ENCODE measurements around the gene GAPVD1.

GAPVD1 gene

DNA sequence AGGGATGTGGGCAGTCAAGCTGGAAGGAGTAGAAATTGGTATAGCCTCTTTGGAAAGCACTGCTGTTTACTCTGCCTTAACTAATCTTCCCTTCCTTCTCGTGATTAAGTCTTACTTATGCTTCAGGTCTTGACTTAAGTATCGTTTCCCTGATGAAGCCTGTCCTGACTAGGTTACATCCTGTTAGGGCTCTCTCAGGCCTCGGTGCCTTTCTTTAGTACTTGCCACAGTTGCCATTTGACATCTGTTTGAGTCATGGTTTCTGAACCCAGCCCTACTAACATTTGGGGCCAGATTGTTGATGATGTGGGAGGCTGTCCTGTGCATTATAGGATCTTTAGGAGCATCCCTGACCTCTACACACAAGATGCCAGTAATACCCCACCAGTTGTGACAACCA lies 94.4 kb downstream of the GAPVD1 start:
- H3K4me3 ChIP-seq (ENCODE audit: low read depth, low read length): no peak overlapping the region
- DNase-seq (ENCODE audit: low read depth): no peak

DNA sequence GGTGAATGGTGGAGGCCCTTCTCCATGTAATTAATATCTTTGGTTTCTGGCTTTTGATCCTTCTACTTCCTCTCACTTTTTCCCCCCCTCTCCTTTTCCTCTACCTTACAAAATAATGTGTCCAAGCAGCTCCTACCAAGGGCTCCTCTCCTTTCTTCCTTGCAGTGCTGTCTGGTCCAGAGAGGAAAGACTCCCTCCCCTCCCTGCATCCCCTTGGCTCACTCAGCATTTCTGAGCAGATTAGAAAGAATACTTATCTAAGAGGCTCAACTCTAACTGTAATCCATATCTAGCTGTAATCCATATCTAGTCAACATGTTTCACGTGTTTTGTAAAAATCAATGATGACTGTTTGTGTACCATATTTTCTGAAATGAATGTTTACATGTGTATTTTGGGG lies 97.4 kb downstream of the GAPVD1 start:
- DNase-seq (ENCODE audit: low read depth): no peak

DNA sequence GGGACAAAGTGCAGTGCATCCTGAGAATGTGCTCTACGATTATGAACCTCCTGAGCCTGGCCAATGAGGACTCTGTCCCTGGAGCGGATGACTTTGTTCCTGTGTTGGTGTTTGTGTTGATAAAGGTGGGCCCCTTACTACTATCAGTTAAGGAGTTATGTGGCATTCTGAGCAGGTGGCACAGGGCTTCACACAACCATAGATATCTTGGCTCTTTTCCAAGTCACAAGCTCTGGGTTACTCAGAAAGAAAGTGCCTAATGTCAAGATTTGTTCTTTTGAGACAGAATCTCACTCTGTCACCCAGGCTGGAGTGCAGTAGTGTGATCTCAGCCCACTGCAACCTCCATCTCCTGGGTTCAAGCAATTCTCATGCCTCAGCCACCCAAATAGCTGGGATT lies 99.0 kb downstream of the GAPVD1 start:
- H3K4me3 ChIP-seq (ENCODE audit: low read depth, low read length): no peak overlapping the region
- DNase-seq (ENCODE audit: low read depth): no peak

More for the DNA sequence above, 97.4 kb downstream of the GAPVD1 start:
- no peak overlapping the region for H3K4me3 ChIP-seq (ENCODE audit: low read depth, low read length)

DNA sequence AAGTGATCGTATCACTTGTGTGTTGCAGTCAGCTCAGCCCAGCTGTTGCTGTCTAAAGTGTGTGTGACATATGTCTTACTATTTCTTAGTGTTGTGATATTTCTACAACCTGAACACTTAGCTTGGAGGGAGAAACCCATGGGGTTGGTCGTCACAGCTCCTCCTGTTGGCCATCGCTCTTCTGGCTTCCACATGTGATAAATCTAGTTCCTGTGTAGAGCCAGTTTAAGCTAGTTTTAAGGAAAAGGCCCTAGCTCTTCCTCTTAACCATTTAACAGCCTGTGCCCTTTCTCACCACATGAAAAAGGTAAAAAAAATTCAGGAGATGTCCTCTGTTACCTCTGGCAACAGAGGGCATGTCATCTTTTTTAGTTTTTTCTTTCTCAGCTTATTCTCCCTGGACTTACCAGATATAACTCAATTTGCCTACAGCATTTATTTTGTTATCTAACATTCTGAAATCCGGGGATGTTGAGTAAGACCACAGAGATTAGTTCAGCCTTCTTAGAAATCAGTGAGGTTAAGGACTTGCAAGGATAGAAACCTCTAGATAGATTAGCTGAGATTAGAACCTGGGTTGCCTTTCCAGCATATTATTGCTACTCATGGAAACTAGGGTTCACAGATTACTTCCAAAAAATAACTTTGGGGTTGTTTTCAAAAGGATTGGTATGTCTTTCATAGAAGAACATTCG lies 100.4 kb downstream of the GAPVD1 start:
- no peak overlapping the region for H3K4me3 ChIP-seq (ENCODE audit: low read depth, low read length)
- DNase-seq (ENCODE audit: low read depth): no peak

DNA sequence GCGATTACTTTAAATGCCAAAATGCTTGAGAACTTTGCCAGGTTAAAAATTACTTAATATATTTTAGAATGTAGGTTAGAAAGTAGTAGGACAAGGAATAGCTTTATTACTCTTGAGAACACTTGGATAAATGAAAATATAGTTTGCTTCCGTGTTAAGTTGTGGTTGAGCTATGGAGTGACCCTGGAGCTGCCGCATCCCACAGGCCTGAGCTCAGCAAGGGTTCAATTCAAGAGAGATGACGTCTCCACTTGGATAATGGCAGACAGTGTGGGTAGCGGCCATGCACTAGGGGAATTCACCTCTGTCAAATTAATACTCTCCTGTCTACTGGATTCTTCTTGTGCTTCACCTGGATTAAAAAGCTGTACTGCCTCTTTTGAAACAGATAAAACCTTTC lies 105.0 kb downstream of the GAPVD1 start:
- no peak overlapping the region for H3K4me3 ChIP-seq (ENCODE audit: low read depth, low read length)
- no peak for DNase-seq (ENCODE audit: low read depth)

DNA sequence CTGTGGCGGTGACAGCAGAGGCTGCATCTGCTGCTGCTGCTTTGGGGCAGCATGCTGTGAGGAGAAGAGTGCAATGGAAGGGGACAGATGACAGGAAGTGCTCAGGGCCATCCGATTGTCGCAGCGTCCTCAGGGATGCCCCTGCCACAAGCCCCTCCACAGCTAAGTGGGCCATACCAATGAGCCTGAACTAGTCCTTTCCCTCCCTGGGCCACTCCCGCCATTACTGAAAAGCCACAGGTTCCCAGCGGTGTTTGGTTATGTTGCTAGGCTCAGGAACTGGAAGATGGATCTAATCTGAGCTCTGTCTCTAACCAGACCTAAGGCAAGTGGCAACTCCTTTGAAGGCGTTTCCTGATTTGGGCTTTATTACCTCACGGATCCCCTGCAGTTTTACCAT lies 109.2 kb downstream of the GAPVD1 start:
- DNase-seq (ENCODE audit: low read depth): no peak
- H3K4me3 ChIP-seq (ENCODE audit: low read depth, low read length): no peak overlapping the region

DNA sequence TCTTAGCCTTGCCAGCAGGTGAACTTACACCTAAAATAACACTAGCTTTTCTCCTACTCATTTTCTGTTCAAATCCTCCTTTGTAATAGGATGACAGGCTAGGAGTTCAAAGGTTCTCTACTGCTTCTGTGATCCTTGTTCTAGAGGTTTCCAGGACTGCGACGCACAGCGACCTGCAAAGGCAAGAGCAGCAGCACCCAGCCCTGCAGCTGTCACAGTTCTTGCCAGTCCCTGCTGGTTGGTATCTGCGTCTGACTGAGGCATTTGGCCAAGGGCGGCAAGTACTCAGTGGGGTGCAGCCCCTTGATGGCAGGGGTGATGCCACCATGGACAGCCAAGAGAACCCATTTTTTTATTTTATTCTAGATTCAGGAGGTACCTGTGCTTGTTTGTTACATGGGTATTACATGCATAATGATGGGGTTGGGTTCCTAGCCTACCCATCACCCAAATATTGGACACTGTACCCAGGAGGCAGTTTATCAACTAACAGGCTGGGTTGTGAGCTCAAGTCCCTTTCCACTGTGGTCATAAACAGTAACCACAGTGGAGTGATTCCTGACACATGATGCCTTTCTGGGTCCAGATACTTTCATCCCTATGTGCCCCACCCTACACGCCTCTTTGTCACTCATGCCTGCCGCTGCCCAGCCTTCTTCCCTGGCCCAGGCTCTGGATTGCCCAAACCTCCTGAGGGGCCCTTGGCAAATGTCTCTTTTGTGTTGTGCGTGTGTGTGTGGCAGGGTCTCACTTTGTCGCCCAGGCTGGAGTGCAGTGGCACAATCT lies 111.0 kb downstream of the GAPVD1 start:
- no peak for DNase-seq (ENCODE audit: low read depth)
- H3K4me3 ChIP-seq (ENCODE audit: low read depth, low read length): no peak overlapping the region

DNA sequence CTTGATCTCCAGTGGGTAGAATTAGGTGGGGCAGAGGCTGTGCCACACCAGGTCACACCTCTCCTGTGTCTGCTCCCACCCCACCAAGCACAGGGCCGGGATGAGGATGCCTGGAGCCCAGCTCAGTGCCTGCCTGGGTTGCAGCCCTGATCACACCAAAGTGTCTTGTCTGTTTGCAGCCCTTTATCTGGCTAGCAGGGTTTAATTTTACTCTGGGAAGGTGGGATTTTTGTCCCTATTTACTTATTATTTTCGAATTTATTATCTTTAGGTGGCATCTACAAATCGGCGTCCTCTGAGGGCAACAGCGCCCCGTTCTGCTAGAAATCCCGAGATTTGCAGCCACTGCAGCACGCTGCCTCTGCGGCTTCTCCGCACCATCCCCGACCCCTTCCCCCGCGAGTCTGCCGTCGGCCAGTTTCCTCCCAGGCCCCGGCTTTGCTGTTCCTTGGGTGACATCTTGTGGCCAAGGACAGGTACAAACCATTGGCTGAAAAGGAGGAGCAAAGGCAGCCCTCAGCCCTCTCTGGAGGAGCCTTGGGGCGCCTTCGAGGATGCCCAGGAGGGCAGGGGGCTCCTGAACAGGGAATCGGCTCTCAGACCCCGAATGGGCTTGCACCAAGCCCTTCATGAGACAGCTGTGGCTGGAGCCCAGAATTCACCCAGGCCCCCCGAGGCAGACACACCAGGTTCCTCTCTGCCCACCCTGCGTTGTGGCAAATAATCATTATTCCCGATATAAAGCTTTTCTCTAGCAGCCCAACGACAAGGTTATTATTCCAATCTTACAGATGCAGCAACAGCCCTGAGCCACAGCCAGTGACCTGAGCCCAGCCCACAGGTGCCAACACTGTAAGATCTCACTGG lies 113.0 kb downstream of the GAPVD1 start:
- peak overlapping the region; percentile 39 for H3K4me3 ChIP-seq (ENCODE audit: low read depth, low read length)
- peak; percentile 30 for DNase-seq (ENCODE audit: low read depth)

DNA sequence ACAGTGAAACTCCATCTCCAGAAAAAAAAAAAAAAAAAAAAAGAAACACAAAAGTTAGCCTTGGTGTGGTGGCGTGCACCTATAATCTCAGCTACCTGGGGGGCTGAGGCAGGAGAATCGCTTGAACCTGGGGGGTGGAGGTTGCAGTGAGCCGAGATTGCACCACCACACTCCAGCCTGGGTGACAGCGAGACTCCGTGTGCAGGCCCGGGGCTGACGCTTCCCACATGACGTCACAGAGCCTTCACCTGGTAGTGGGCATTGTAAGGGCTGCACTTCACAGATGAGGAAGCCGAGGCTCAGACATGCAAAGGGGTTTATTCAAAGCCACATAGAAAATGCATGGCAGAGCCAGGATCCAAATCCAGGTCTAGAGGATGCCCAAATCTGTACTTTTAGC lies 114.2 kb downstream of the GAPVD1 start:
- DNase-seq (ENCODE audit: low read depth): no peak
- no peak overlapping the region for H3K4me3 ChIP-seq (ENCODE audit: low read depth, low read length)

DNA sequence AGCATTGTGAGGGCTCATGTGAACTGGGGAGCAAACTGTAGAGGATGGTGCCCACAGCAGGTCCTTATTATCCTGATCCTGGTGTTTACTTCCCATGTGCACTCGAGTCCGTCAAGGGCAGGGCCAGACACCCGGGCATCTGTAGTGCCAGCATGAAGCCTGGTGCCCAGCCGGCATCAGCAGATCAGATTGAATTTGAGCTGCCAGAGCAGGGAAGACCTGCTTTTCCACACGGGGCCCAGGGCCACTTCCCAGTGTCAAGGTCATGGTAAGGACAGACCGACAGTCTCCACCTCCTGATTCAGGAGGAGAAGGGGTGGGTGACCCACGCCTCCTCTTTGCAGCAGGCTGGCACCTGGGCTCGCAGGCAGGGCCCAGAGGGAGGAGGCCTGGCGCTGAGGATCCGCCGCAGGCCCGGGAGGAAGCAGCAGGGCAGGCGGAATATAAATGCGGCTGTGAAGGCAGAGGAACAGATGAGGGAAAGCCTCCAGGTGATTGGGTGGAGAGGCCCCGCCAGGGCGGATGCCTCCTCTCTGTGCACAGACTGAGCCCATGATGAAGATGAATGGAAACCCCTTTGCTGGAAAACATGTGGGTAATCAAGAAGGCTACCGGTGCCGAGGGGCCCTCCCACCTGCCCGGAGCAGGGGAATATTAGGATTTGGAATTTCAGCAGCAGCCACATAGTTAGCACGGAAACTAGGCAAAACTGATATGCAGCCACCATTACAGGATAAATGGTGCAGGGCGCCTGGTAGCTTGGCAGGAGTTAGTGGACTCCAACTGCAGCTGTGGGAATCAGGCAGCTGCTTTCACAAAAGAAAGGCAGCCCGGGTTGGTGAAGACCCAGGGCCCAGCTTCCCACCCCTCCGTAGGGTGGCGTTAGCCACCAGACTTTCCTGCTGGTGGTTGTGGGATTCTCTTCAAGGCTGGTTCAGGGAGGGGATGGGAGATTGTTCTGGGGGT lies 114.9 kb downstream of the GAPVD1 start:
- H3K4me3 ChIP-seq (ENCODE audit: low read depth, low read length): no peak overlapping the region
- DNase-seq (ENCODE audit: low read depth): no peak

DNA sequence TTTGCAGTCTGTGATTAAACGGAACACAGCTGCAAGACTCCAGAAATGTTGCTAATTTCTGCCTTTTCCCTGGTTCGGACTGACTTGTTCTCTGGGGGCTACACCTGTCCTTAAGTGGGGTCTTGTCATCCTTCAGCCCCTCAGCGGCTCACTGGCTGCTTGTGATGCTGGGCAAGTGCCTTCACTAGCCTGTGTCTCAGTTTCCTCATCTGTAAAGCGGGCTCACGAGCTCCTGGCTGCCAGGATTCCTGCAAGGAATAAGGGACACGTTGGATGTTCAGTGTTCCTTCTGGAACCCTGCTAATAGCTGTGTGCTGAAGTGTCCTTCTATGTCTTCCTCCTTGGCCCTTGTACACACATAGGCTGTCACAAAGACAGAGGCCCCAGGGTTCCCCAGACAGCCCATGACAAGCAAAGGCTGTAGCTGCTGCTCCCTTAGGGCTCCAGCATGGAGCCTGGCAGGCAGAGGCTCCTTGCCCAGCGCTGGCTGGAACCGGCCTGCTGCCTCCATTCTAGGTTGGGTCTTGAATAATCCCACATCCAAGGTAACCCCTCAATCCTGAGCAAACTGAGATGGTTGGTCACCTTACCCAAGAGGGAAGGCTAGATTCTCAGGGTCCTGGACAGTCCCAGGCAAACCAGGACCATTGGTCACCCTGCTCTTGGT lies 116.1 kb downstream of the GAPVD1 start:
- DNase-seq (ENCODE audit: low read depth): no peak
- no peak overlapping the region for H3K4me3 ChIP-seq (ENCODE audit: low read depth, low read length)

DNA sequence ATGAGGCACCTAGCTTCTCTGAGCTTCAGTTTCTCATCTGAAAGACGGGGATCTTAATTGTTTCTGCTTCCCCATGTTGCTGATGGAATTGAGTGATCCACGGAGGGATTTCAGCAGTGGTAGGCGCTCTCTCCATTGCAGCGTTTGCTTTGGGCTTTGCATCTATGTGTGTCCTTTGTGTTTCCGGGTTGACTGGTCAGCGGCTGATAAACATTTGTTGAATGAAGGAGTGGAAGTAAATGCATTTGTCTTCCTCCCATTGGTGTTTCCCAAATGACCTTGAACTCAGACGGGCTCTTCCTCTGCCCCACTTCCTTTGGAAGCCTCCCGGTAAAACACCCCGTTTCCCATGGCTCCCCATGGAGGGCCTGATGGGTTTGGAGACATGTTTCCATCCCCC lies 117.2 kb downstream of the GAPVD1 start:
- H3K4me3 ChIP-seq (ENCODE audit: low read depth, low read length): no peak overlapping the region
- no peak for DNase-seq (ENCODE audit: low read depth)

DNA sequence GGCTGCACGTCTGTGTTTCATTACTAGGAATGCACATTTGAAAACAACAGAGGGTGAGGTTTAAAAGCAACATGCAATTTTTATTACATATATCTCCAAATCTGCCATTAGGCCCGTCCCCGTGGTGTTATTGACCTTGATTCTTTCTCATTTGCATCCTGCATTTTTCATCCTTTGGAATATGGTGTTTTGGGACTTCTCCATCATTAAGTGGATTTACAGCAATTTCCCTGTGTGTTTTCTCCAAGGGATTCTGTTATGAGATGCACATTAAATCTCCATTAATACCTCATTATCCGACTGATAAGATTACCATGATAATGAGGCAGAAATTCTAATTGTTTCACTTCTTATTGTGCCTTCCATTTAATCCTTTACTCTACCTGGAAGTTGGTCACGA lies 117.6 kb downstream of the GAPVD1 start:
- no peak for DNase-seq (ENCODE audit: low read depth)
- H3K4me3 ChIP-seq (ENCODE audit: low read depth, low read length): no peak overlapping the region

DNA sequence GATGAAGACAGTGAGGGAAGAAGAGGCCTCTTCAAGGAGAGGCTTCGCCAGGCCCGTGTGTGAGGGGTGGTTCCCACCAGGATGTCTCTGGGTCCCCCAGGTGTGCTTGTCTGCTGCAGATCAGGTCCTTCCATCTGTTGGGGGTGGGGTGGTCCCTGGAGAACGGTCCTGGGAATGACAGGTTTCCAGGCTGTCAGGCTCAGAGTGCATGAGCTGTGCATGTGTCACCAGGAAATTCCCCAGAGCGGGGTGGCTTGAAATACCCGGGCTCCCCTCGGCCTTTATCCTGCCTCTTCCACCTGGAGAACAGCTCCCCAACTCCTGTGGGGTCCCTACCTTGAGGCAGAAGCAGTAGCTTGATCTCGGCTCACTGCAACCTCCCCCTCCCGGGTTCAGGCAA lies 118.8 kb downstream of the GAPVD1 start:
- H3K4me3 ChIP-seq (ENCODE audit: low read depth, low read length): no peak overlapping the region
- DNase-seq (ENCODE audit: low read depth): no peak

DNA sequence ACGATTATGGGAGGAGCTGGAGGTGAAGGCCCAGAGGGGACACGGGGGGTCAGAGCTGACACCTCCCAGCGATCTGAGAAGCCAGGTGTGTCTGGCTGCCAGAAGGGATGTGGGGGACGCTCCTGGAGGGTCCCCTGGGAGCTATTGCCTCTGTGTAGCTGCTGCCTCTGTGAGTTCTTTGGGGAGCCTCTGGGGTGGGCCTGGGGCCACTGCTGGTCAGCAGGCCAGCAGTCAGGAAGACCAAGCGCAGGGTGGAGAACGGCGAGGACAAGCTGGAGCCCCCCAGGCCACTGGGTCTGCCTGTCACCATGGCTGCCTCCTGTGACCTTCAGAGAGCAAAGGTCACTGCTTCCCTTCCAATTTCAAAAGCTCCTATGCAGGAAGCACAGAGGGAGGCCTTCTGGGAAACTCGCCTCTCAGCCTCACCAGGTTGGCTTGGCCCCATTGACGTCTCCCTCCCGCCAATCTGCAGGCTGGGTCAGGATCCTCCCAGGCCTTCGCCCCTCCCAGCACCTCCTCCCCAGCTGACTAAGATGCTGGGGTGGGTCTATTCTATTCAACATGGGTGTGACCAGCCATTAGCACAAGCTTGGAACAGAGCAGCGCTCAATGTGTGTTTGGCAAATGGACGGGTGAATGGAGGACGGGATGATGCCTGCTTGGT lies 126.4 kb downstream of the GAPVD1 start:
- DNase-seq (ENCODE audit: low read depth): no peak
- no peak overlapping the region for H3K4me3 ChIP-seq (ENCODE audit: low read depth, low read length)

DNA sequence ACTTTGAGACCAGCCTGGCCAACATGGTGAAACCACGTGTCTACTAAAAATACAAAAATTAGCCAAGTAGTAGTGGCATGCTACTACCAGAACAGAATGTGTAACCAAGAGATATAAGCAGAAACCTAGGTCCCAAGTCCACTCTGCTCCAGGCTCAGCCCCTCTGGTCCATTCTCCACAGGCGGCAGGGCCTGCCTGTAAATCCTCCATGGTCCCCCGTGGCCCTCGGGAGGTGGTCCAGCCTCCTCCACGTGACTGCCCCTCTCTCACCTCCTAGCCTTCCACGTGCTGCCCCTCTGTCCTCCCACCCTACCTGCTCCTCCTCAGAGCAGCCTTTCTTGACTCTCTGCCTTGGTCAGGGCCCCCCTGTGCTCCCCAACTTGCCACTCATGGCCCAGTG lies 127.4 kb downstream of the GAPVD1 start:
- DNase-seq (ENCODE audit: low read depth): no peak
- H3K4me3 ChIP-seq (ENCODE audit: low read depth, low read length): no peak overlapping the region

DNA sequence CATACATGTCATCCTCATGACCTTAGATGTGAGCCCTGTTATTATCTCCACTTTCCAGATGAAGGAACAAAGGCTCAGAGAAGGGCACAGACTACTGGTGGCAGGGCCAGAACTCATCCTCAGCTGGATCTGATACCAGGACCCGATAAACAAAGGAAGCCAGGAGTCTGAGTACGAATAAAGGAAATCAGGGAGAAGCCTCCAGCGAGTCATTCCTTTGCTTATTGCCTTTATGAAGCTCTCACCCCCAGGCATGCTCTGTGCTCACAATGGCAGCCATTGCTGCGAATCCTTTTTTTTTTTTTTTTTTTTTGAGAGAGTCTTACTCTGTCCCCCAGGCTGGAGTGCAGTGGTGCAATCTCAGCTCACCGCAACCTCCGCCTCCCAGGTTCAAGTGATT lies 130.1 kb downstream of the GAPVD1 start:
- no peak overlapping the region for H3K4me3 ChIP-seq (ENCODE audit: low read depth, low read length)
- no peak for DNase-seq (ENCODE audit: low read depth)

DNA sequence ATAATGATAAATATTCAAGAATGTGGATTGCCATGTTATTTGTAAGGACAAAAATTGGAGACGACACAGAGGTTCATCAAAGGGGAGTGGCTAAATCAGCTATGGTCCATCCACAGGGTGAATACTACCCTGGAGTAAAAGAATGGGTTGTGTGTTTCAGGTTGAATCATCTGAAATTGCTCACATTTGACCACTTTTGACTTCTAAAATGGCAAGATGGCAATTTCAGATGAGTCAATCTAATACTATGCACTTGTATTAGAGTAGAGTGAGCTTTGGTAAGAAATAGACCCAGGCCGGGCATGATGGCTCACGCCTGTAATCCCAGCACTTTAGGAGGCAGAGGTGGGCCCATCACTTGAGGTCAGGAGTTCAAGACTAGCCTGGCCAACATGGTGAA lies 131.8 kb downstream of the GAPVD1 start:
- no peak for DNase-seq (ENCODE audit: low read depth)
- H3K4me3 ChIP-seq (ENCODE audit: low read depth, low read length): no peak overlapping the region

All from skeletal muscle cell (primary cell).